Measurements from ENCODE around the gene XYLT1.

Gene XYLT1

GRCh38 chr16:17461951-17462729 is 8.6 kb downstream of the XYLT1 start:
- DNase-seq (ENCODE audit: extremely low read depth in 1 of 2, low read depth in 1 of 2): no peak

- no peak for DNase-seq (ENCODE audit: extremely low read depth in 1 of 2, low read depth in 1 of 2)
Observed at GRCh38 chr16:17460890-17461289, 9.9 kb downstream of the XYLT1 start.

GRCh38 chr16:17459903-17460521 is 10.7 kb downstream of the XYLT1 start:
- DNase-seq (ENCODE audit: extremely low read depth in 1 of 2, low read depth in 1 of 2): no peak

GRCh38 chr16:17457997-17458396 is 12.8 kb downstream of the XYLT1 start:
- no peak for DNase-seq (ENCODE audit: extremely low read depth in 1 of 2, low read depth in 1 of 2)

- no peak for DNase-seq (ENCODE audit: extremely low read depth in 1 of 2, low read depth in 1 of 2)
Observed at GRCh38 chr16:17457513-17457912, 13.2 kb downstream of the XYLT1 start.

GRCh38 chr16:17454162-17454730 is 16.5 kb downstream of the XYLT1 start:
- DNase-seq (ENCODE audit: extremely low read depth in 1 of 2, low read depth in 1 of 2): no peak

GRCh38 chr16:17453364-17454038 is 17.3 kb downstream of the XYLT1 start:
- DNase-seq (ENCODE audit: extremely low read depth in 1 of 2, low read depth in 1 of 2): no peak

GRCh38 chr16:17452922-17453321 is 17.8 kb downstream of the XYLT1 start:
- DNase-seq (ENCODE audit: extremely low read depth in 1 of 2, low read depth in 1 of 2): no peak

- DNase-seq (ENCODE audit: extremely low read depth in 1 of 2, low read depth in 1 of 2): no peak
Observed at GRCh38 chr16:17451843-17452242, 18.9 kb downstream of the XYLT1 start.

GRCh38 chr16:17450291-17450690 is 20.5 kb downstream of the XYLT1 start:
- no peak for DNase-seq (ENCODE audit: extremely low read depth in 1 of 2, low read depth in 1 of 2)

- no peak for DNase-seq (ENCODE audit: extremely low read depth in 1 of 2, low read depth in 1 of 2)
Observed at GRCh38 chr16:17448640-17449638, 21.8 kb downstream of the XYLT1 start.

GRCh38 chr16:17447101-17447569 is 23.6 kb downstream of the XYLT1 start:
- DNase-seq (ENCODE audit: extremely low read depth in 1 of 2, low read depth in 1 of 2): no peak

GRCh38 chr16:17446661-17447060 is 24.1 kb downstream of the XYLT1 start:
- no peak for DNase-seq (ENCODE audit: extremely low read depth in 1 of 2, low read depth in 1 of 2)

GRCh38 chr16:17445421-17445820 is 25.3 kb downstream of the XYLT1 start:
- no peak for DNase-seq (ENCODE audit: extremely low read depth in 1 of 2, low read depth in 1 of 2)

GRCh38 chr16:17444658-17445057 is 26.1 kb downstream of the XYLT1 start:
- no peak for DNase-seq (ENCODE audit: extremely low read depth in 1 of 2, low read depth in 1 of 2)

- DNase-seq (ENCODE audit: extremely low read depth in 1 of 2, low read depth in 1 of 2): no peak
Observed at GRCh38 chr16:17440131-17440530, 30.6 kb downstream of the XYLT1 start.

- no peak for DNase-seq (ENCODE audit: extremely low read depth in 1 of 2, low read depth in 1 of 2)
Observed at GRCh38 chr16:17439580-17439979, 31.2 kb downstream of the XYLT1 start.

GRCh38 chr16:17437981-17438380 is 32.8 kb downstream of the XYLT1 start:
- DNase-seq (ENCODE audit: extremely low read depth in 1 of 2, low read depth in 1 of 2): no peak

GRCh38 chr16:17437127-17437720 is 33.5 kb downstream of the XYLT1 start:
- DNase-seq (ENCODE audit: extremely low read depth in 1 of 2, low read depth in 1 of 2): no peak

- no peak for DNase-seq (ENCODE audit: extremely low read depth in 1 of 2, low read depth in 1 of 2)
Observed at GRCh38 chr16:17435318-17435717, 35.4 kb downstream of the XYLT1 start.

Data from stimulated activated CD8-positive, alpha-beta memory T cell treated with anti-CD3 and anti-CD28 coated beads, Interleukin-7, amount 100 ng/mL, for 48 hours (primary cell).